Spleen (tissue), 7 donors: ENCODE data around the gene OR9Q1.

ENCODE experiments used
- POLR2A ChIP-seq, 3 donors: fragments of 450-650 bp; IDR thresholded peaks; one replicate each; pipeline ENCODE4 v1.5.1; 2017; ENCODE audit warnings: antibody characterized with exemption in 3 of 3, mild to moderate bottlenecking in 1 of 3
- POLR2AphosphoS5 ChIP-seq, 3 donors: sonication (generic); formaldehyde crosslinking; IDR thresholded peaks; one replicate each; pipeline ENCODE4 v1.5.1; 2017; ENCODE audit warnings: antibody characterized with exemption in 3 of 3
- TF ChIP-seq, protein P1 (sequence below), 11 experiments: fragments of 200-600 bp in 7 of 11; fragments of 450-650 bp in 4 of 11; sonication (generic) in 4 of 11; IDR thresholded peaks in 8 of 11; conservative IDR thresholded peaks in 3 of 11; 1 replicate in 7 of 11; 2 replicates in 4 of 11; pipeline versions ENCODE4 v1.4.0 to v1.8.0; 2016 to 2021; ENCODE audit warnings: antibody characterized with exemption in 11 of 11, inconsistent platforms in 4 of 11, mild to moderate bottlenecking in 1 of 11
- donor health status: DM: no; HTN: no; CAD: no; lungs with moderate emphysema.
- donor health status: DM: no; HTN: no; CAD: no.
- donor health status: DM: no; HTN: no; CAD: no.

DNA sequence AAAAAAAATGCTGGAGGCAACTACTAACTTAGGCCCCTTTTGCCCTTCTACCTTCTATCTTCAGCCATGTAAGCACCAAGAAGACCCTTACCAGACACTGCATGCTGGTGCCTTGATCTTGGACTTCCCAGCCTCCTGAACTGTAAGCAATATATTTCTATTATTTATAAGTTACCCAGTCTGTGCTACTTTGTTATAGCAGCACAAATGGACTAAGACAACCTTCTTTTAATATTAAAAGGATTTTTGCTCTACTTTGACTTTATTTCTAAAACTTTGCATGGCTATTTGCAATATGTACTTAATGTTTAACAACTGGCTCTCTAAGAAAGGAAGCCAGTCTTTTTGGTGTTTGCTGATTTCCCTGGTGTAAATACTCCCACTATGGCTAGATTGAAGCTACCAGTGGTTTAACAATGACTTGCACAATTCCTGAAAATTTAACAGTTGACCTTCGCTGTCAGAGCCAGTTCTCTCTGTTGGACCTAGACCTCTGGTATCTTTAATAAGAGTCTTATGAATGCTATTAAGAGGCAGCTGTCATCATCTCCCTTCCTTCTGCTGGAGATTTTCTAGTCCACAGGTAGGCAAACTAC, 32.2 kb downstream of the OR9Q1 start:
- TF ChIP-seq, protein P1, sequence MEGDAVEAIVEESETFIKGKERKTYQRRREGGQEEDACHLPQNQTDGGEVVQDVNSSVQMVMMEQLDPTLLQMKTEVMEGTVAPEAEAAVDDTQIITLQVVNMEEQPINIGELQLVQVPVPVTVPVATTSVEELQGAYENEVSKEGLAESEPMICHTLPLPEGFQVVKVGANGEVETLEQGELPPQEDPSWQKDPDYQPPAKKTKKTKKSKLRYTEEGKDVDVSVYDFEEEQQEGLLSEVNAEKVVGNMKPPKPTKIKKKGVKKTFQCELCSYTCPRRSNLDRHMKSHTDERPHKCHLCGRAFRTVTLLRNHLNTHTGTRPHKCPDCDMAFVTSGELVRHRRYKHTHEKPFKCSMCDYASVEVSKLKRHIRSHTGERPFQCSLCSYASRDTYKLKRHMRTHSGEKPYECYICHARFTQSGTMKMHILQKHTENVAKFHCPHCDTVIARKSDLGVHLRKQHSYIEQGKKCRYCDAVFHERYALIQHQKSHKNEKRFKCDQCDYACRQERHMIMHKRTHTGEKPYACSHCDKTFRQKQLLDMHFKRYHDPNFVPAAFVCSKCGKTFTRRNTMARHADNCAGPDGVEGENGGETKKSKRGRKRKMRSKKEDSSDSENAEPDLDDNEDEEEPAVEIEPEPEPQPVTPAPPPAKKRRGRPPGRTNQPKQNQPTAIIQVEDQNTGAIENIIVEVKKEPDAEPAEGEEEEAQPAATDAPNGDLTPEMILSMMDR (IDR thresholded peaks at IDR 0.05 in 8 of 11, conservative IDR thresholded peaks at IDR 0.05 in 3 of 11) = no peak
- TF ChIP-seq POLR2A (IDR thresholded peaks at IDR 0.05) = no peak
- no peak for TF ChIP-seq POLR2AphosphoS5 (IDR thresholded peaks at IDR 0.05)
